ENCODE data around the gene ABI3BP. TPM values are rescaled to one million over a fixed set of nuclear protein-coding genes. Genes with fewer than 3 reads are reported as not detected.

ABI3BP gene
- total RNA-seq, 6 donors from 2014 or later: 46.1 to 130 (median 101) TPM

- H3K36me3 ChIP-seq: no peaks in the 10 kb centered on the region
- H3K27ac ChIP-seq: no peak overlapping the region
- no peak for TF ChIP-seq POLR2A (IDR thresholded peaks at IDR 0.05)
- ATAC-seq (ENCODE audit: low FRiP score in 2 of 2): no peak
- no peaks in the 10 kb centered on the region for H3K27me3 ChIP-seq
- DNase-seq: no peak
- H3K4me3 ChIP-seq: no peak overlapping the region
- WGBS, 2 donors: 77% methylated on average over 5 of the region's 5 CpGs
- H3K4me1 ChIP-seq: no peaks in the 10 kb centered on the region
- no peaks in the 10 kb centered on the region for H3K9me3 ChIP-seq
These were observed 290.3 kb downstream of the ABI3BP start for GRCh38 chr3:100702980-100703345.

- no peak for ATAC-seq (ENCODE audit: low FRiP score in 2 of 2)
- no peak for DNase-seq
- WGBS, 2 donors: 72 to 79% methylated on average over 4 of the region's 4 CpGs
These were observed 290.9 kb downstream of the ABI3BP start for GRCh38 chr3:100702082-100702979.

GRCh38 chr3:100700708-100701107 is 292.5 kb downstream of the ABI3BP start:
- WGBS, 2 donors: 84 to 87% methylated on average over 5 of the region's 5 CpGs
- H3K4me3 ChIP-seq: no peak overlapping the region
- no peak for ATAC-seq (ENCODE audit: low FRiP score in 2 of 2)

More at GRCh38 chr3:100702082-100702979, 290.9 kb downstream of the ABI3BP start:
- Histone ChIP-seq H3K4me1 (no peaks in the 10 kb centered on the region), H3K9me3 (no peaks in the 10 kb centered on the region), H3K36me3 (no peaks in the 10 kb centered on the region), H3K4me3 (no peak overlapping the region), H3K27me3 (no peaks in the 10 kb centered on the region), H3K27ac (no peak overlapping the region)
- no peak for TF ChIP-seq CTCF (IDR thresholded peaks at IDR 0.05)
- TF ChIP-seq EP300 (IDR thresholded peaks at IDR 0.05): no peak
- TF ChIP-seq POLR2AphosphoS5 (IDR thresholded peaks at IDR 0.05): no peak
- TF ChIP-seq POLR2A (IDR thresholded peaks at IDR 0.05): no peak

More at GRCh38 chr3:100700708-100701107, 292.5 kb downstream of the ABI3BP start:
- TF ChIP-seq POLR2AphosphoS5 (IDR thresholded peaks at IDR 0.05) (no peak), CTCF (IDR thresholded peaks at IDR 0.05) (no peak), POLR2A (IDR thresholded peaks at IDR 0.05) (no peak), EP300 (IDR thresholded peaks at IDR 0.05) (no peak)
- Histone ChIP-seq H3K27me3 (no peaks in the 10 kb centered on the region), H3K36me3 (no peaks in the 10 kb centered on the region), H3K27ac (no peak overlapping the region), H3K4me1 (no peaks in the 10 kb centered on the region), H3K9me3 (no peaks in the 10 kb centered on the region)
- no peak for DNase-seq

Small RNA genes within 50 kb of the gene (small RNA-seq; reads per million reads assigned to genes)
- 0 reads per million in 4 donors for gene RNU6-865P

Data from upper lobe of left lung (tissue), 6 donors.